ENCODE results near the gene FNDC5.
"Not testable (repeated sequence)": the region's sequence is repeated elsewhere in the genome, so short reads cannot be mapped to it uniquely, and the experiment has no call there.

Gene FNDC5

GRCh38 chr1:32870615-32871363 is at the start of gene FNDC5:
FNDC5 (minus strand) TSS chr1:32870912.
- no peak for DNase-seq (ENCODE audit: low read depth)

- DNase-seq (ENCODE audit: low read depth): no peak
Observed at GRCh38 chr1:32919811-32920733, 49.4 kb upstream of the FNDC5 start.

- no peak for DNase-seq (ENCODE audit: low read depth)
Observed at GRCh38 chr1:32918179-32918578, 47.5 kb upstream of the FNDC5 start.

GRCh38 chr1:32917521-32917920 is 46.8 kb upstream of the FNDC5 start:
- no peak for DNase-seq (ENCODE audit: low read depth)

GRCh38 chr1:32915766-32916706 is 45.3 kb upstream of the FNDC5 start:
- no peak for DNase-seq (ENCODE audit: low read depth)

GRCh38 chr1:32910319-32910718 is 39.6 kb upstream of the FNDC5 start:
- no peak for DNase-seq (ENCODE audit: low read depth)

GRCh38 chr1:32907435-32907834 is 36.7 kb upstream of the FNDC5 start:
- DNase-seq (ENCODE audit: low read depth): no peak

GRCh38 chr1:32906654-32907053 is 35.9 kb upstream of the FNDC5 start:
- DNase-seq (ENCODE audit: low read depth): no peak

GRCh38 chr1:32905588-32905987 is 34.9 kb upstream of the FNDC5 start:
- not testable (repeated sequence) for DNase-seq (ENCODE audit: low read depth)

GRCh38 chr1:32904797-32905196 is 34.1 kb upstream of the FNDC5 start:
- DNase-seq (ENCODE audit: low read depth): no peak

GRCh38 chr1:32903991-32904785 is 33.5 kb upstream of the FNDC5 start:
- no peak for DNase-seq (ENCODE audit: low read depth)

GRCh38 chr1:32902535-32902920 is 31.8 kb upstream of the FNDC5 start:
- no peak for DNase-seq (ENCODE audit: low read depth)

- DNase-seq (ENCODE audit: low read depth): no peak
Observed at GRCh38 chr1:32901823-32902534, 31.3 kb upstream of the FNDC5 start.

- DNase-seq (ENCODE audit: low read depth): no peak
Observed at GRCh38 chr1:32900956-32901822, 30.5 kb upstream of the FNDC5 start, which contains the start of gene TMEM54. TMEM54 (minus strand) TSS chr1:32901389; CDS start chr1:32901238, 151 bp downstream.

GRCh38 chr1:32900371-32900955 is 29.8 kb upstream of the FNDC5 start:
- DNase-seq (ENCODE audit: low read depth): no peak

- DNase-seq (ENCODE audit: low read depth): no peak
Observed at GRCh38 chr1:32899586-32900296, 29.0 kb upstream of the FNDC5 start.

- no peak for DNase-seq (ENCODE audit: low read depth)
Observed at GRCh38 chr1:32898958-32899357, 28.2 kb upstream of the FNDC5 start.

- DNase-seq (ENCODE audit: low read depth): no peak
Observed at GRCh38 chr1:32898056-32898455, 27.3 kb upstream of the FNDC5 start.
